VCaP (cell line): ENCODE data around the gene MACROD2.

Source experiments
- H3K27ac ChIP-seq: fragments of 450-650 bp; 2 replicates; pipeline ENCODE4 v1.5.1; 2017
- CTCF ChIP-seq: fragments of 450-650 bp; conservative IDR thresholded peaks from 2 replicates; pipeline ENCODE4 v1.5.1; 2017; ENCODE audit warnings: mild to moderate bottlenecking, moderate library complexity

MACROD2 gene

GRCh38 chr20:13991311-13991710 is 4.0 kb upstream of the MACROD2 start:
- H3K27ac ChIP-seq = peak overlapping the region; percentile 77
- peak; percentile 22; the same call in 1 of the 2 replicates for TF ChIP-seq CTCF

DNA sequence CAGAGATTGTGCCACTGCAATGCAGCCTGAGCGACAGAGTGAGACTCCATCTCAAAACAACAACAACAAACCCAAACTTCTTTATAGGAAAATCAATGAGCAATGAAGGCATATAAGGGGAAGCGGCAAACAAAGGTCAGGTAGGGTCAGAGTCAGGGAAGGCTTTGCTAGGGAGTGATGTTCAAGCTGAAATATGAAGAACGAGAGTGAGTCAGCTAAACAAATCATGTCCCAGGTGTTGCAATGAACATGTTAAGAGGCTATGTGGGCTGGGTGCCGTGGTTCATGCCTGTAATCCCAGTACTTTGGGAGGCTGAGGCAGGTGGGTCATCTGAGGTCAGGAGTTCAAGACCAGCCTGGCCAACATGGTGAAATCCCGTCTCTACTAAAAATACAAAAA is 3.4 kb upstream of the MACROD2 start:
- peak overlapping the region; percentile 77 for H3K27ac ChIP-seq

DNA sequence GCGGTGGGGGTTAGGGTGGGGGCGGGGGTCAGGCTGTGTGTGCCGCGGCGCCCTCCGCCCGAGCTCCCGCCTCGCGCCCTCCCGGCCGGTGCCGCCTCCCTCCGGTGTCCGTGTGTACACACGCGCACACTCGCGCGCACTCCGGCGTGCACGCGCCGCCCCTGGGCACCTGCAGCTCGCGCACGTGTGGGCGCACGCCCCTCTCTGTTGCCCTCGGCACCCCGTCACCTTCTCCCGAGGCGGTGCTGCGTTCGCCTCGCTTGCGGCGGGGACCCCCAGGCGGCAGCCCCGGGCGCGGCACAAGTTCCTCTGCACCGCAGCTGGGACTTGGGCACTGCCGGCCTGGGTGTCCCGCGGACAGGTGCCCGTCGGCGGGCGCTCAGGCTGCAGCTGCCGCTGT is 525 bp downstream of the MACROD2 start:
- H3K27ac ChIP-seq = peak overlapping the region; percentile 72
- no peak for TF ChIP-seq CTCF

- peak overlapping the region; percentile 72 for H3K27ac ChIP-seq
Measured at GRCh38 chr20:13996265-13996664, 949 bp downstream of the MACROD2 start.

DNA sequence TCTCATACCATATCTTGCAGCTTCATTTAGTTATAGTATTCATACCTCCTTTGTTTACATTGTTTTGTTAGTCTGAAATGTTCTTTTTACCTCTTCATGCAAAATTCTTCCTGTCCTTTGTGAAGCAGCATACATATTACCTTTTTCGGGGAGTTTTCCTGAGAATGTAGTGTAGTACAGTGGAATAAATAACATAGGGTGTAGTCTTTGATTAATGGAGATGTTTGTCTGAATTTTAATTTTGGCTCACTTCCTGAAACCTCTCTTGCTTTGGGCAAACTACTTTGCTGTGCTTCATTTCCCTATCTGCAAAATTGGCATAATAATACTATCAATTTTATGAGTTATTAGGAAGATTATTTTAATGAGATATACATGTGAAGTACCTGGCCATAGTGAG is 5.6 kb downstream of the MACROD2 start:
- TF ChIP-seq CTCF = no peak
- no peak overlapping the region for H3K27ac ChIP-seq

More at GRCh38 chr20:13996265-13996664, 949 bp downstream of the MACROD2 start:
- TF ChIP-seq CTCF = no peak

DNA sequence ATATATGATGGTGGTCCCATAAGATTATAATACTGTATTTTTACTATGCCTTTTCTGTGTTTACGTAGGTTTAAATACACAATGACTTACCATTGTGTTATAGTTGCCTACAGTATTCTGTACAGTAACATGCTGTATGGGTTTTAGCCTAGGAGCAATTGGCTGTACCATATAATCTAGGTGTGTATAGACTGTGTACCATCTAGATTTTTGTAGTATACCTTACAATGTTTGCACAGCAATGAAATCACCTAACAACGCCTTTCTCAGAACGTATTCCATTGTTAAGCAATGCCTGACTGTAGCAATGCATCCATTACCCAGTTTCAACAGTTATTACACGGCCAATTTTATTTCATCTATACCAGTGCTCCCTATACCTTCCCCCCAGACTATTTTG is 10.7 kb downstream of the MACROD2 start:
- no peak for TF ChIP-seq CTCF
- H3K27ac ChIP-seq = no peak overlapping the region

DNA sequence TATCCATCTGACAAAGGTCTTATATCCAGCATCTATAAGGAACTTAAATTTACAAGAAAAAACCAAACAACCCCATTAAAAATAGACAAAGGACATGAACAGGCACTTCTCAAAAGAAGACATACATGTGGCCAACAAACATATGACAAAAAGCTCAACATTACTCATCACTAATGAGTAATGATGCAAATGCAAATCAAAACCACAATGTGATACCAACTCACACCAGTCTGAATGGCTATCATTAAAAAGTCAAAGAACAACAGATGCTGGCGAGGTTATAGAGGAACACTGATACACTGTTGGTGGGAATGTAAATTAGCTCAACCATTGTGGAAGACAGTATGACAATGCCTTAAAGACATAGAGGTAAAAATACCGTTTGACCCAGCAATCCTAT is 13.9 kb downstream of the MACROD2 start:
- TF ChIP-seq CTCF = no peak
- no peak overlapping the region for H3K27ac ChIP-seq

DNA sequence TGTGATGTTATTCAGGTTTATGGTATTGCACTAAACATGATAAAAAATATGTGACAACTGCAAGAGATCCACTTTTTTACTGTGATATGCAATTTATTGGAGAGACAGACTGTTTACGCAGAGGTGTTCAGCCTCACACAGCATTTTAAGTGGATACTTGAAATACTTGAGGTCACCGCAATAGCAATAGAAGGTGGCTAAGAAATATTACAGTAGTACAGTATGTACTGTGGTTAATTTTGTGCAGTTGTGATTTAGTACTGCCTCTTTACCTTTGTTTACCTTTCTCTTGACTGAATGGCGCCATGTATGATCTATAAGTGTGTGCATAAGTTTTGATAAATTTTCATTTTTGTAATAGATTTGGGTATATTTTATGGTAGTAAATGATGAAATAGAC is 17.4 kb downstream of the MACROD2 start:
- no peak for TF ChIP-seq CTCF
- no peak overlapping the region for H3K27ac ChIP-seq
